Measurements from ENCODE around the gene TULP4.
A peak's percentile ranks its signal among the peaks of the same experiment; 100 is the strongest.
"Not testable (repeated sequence)": the region's sequence is repeated elsewhere in the genome, so short reads cannot be mapped to it uniquely, and the experiment has no call there.

The TULP4 gene

GRCh38 chr6:158399040-158399700 is 86.9 kb downstream of the TULP4 start:
- H3K9ac ChIP-seq (ENCODE audit: low read depth in 1 of 2, low read length in 2 of 2) = no peak overlapping the region
- no peaks in the 10 kb centered on the region for H3K27me3 ChIP-seq (ENCODE audit: control insufficient read depth in 2 of 2, insufficient read depth in 2 of 2, low read length in 2 of 2)
- no peaks in the 10 kb centered on the region for H3K4me1 ChIP-seq (ENCODE audit: control insufficient read depth in 2 of 2, insufficient read depth in 2 of 2, low read length in 2 of 2)
- H3K27ac ChIP-seq (ENCODE audit: low read depth in 2 of 2, low read length in 2 of 2) = no peak overlapping the region
- no peak overlapping the region for H3K4me3 ChIP-seq (ENCODE audit: low read length in 2 of 2)
- H3K36me3 ChIP-seq (ENCODE audit: control insufficient read depth in 2 of 2, insufficient read depth in 2 of 2, low read length in 2 of 2) = no peaks in the 10 kb centered on the region
- no peaks in the 10 kb centered on the region for H3K9me3 ChIP-seq (ENCODE audit: control insufficient read depth in 2 of 2, low read length in 2 of 2)

GRCh38 chr6:158402184-158402583 is 89.9 kb downstream of the TULP4 start:
- H3K27me3 ChIP-seq (ENCODE audit: control insufficient read depth in 2 of 2, insufficient read depth in 2 of 2, low read length in 2 of 2) = no peaks in the 10 kb centered on the region
- no peaks in the 10 kb centered on the region for H3K4me1 ChIP-seq (ENCODE audit: control insufficient read depth in 2 of 2, insufficient read depth in 2 of 2, low read length in 2 of 2)
- H3K9me3 ChIP-seq (ENCODE audit: control insufficient read depth in 2 of 2, low read length in 2 of 2) = no peaks in the 10 kb centered on the region
- no peak overlapping the region for H3K27ac ChIP-seq (ENCODE audit: low read depth in 2 of 2, low read length in 2 of 2)
- no peak overlapping the region for H3K9ac ChIP-seq (ENCODE audit: low read depth in 1 of 2, low read length in 2 of 2)
- H3K36me3 ChIP-seq (ENCODE audit: control insufficient read depth in 2 of 2, insufficient read depth in 2 of 2, low read length in 2 of 2) = no peaks in the 10 kb centered on the region
- no peak overlapping the region for H3K4me3 ChIP-seq (ENCODE audit: low read length in 2 of 2)

GRCh38 chr6:158405321-158405831 is 93.1 kb downstream of the TULP4 start:
- not testable (repeated sequence) for H3K9me3 ChIP-seq (ENCODE audit: control insufficient read depth in 2 of 2, low read length in 2 of 2); H3K27ac ChIP-seq (ENCODE audit: low read depth in 2 of 2, low read length in 2 of 2); H3K4me3 ChIP-seq (ENCODE audit: low read length in 2 of 2); H3K4me1 ChIP-seq (ENCODE audit: control insufficient read depth in 2 of 2, insufficient read depth in 2 of 2, low read length in 2 of 2); H3K27me3 ChIP-seq (ENCODE audit: control insufficient read depth in 2 of 2, insufficient read depth in 2 of 2, low read length in 2 of 2); H3K9ac ChIP-seq (ENCODE audit: low read depth in 1 of 2, low read length in 2 of 2); H3K36me3 ChIP-seq (ENCODE audit: control insufficient read depth in 2 of 2, insufficient read depth in 2 of 2, low read length in 2 of 2)

GRCh38 chr6:158405933-158406332 is 93.7 kb downstream of the TULP4 start:
- no peak overlapping the region for H3K4me3 ChIP-seq (ENCODE audit: low read length in 2 of 2)
- no peak overlapping the region for H3K27ac ChIP-seq (ENCODE audit: low read depth in 2 of 2, low read length in 2 of 2)

GRCh38 chr6:158406736-158407135 is 94.5 kb downstream of the TULP4 start:
- H3K4me3 ChIP-seq (ENCODE audit: low read length in 2 of 2) = no peak overlapping the region
- H3K9me3 ChIP-seq (ENCODE audit: control insufficient read depth in 2 of 2, low read length in 2 of 2) = no peaks in the 10 kb centered on the region
- H3K9ac ChIP-seq (ENCODE audit: low read depth in 1 of 2, low read length in 2 of 2) = no peak overlapping the region
- no peaks in the 10 kb centered on the region for H3K36me3 ChIP-seq (ENCODE audit: control insufficient read depth in 2 of 2, insufficient read depth in 2 of 2, low read length in 2 of 2)
- H3K27ac ChIP-seq (ENCODE audit: low read depth in 2 of 2, low read length in 2 of 2) = no peak overlapping the region
- peaks cover 0 to 2% of the 10 kb centered on the region in 2 donors for H3K4me1 ChIP-seq (ENCODE audit: control insufficient read depth in 2 of 2, insufficient read depth in 2 of 2, low read length in 2 of 2)
- H3K27me3 ChIP-seq (ENCODE audit: control insufficient read depth in 2 of 2, insufficient read depth in 2 of 2, low read length in 2 of 2) = no peaks in the 10 kb centered on the region

More at GRCh38 chr6:158405933-158406332, 93.7 kb downstream of the TULP4 start:
- peaks cover 0 to 2% of the 10 kb centered on the region in 2 donors for H3K4me1 ChIP-seq (ENCODE audit: control insufficient read depth in 2 of 2, insufficient read depth in 2 of 2, low read length in 2 of 2)
- no peaks in the 10 kb centered on the region for H3K9me3 ChIP-seq (ENCODE audit: control insufficient read depth in 2 of 2, low read length in 2 of 2)
- H3K27me3 ChIP-seq (ENCODE audit: control insufficient read depth in 2 of 2, insufficient read depth in 2 of 2, low read length in 2 of 2) = no peaks in the 10 kb centered on the region
- H3K9ac ChIP-seq (ENCODE audit: low read depth in 1 of 2, low read length in 2 of 2) = no peak overlapping the region
- no peaks in the 10 kb centered on the region for H3K36me3 ChIP-seq (ENCODE audit: control insufficient read depth in 2 of 2, insufficient read depth in 2 of 2, low read length in 2 of 2)

GRCh38 chr6:158408013-158408412 is 95.7 kb downstream of the TULP4 start:
- no peak overlapping the region for H3K9ac ChIP-seq (ENCODE audit: low read depth in 1 of 2, low read length in 2 of 2)
- no peak overlapping the region for H3K4me3 ChIP-seq (ENCODE audit: low read length in 2 of 2)
- H3K36me3 ChIP-seq (ENCODE audit: control insufficient read depth in 2 of 2, insufficient read depth in 2 of 2, low read length in 2 of 2) = peaks cover 0 to under 1% of the 10 kb centered on the region in 2 donors
- H3K27me3 ChIP-seq (ENCODE audit: control insufficient read depth in 2 of 2, insufficient read depth in 2 of 2, low read length in 2 of 2) = no peaks in the 10 kb centered on the region
- peaks cover 0 to 2% of the 10 kb centered on the region in 2 donors for H3K4me1 ChIP-seq (ENCODE audit: control insufficient read depth in 2 of 2, insufficient read depth in 2 of 2, low read length in 2 of 2)
- no peaks in the 10 kb centered on the region for H3K9me3 ChIP-seq (ENCODE audit: control insufficient read depth in 2 of 2, low read length in 2 of 2)
- no peak overlapping the region for H3K27ac ChIP-seq (ENCODE audit: low read depth in 2 of 2, low read length in 2 of 2)

GRCh38 chr6:158408552-158409130 is 96.4 kb downstream of the TULP4 start:
- peak overlapping the region in 1 of 2 donors; percentile 12 for H3K27ac ChIP-seq (ENCODE audit: low read depth in 2 of 2, low read length in 2 of 2)
- peaks cover 0 to 2% of the 10 kb centered on the region in 2 donors for H3K4me1 ChIP-seq (ENCODE audit: control insufficient read depth in 2 of 2, insufficient read depth in 2 of 2, low read length in 2 of 2)
- peaks cover 2 to 3% of the 10 kb centered on the region in 2 donors for H3K36me3 ChIP-seq (ENCODE audit: control insufficient read depth in 2 of 2, insufficient read depth in 2 of 2, low read length in 2 of 2)
- H3K9me3 ChIP-seq (ENCODE audit: control insufficient read depth in 2 of 2, low read length in 2 of 2) = no peaks in the 10 kb centered on the region
- no peaks in the 10 kb centered on the region for H3K27me3 ChIP-seq (ENCODE audit: control insufficient read depth in 2 of 2, insufficient read depth in 2 of 2, low read length in 2 of 2)
- H3K9ac ChIP-seq (ENCODE audit: low read depth in 1 of 2, low read length in 2 of 2) = no peak overlapping the region
- no peak overlapping the region for H3K4me3 ChIP-seq (ENCODE audit: low read length in 2 of 2)

GRCh38 chr6:158409451-158409850 is 97.2 kb downstream of the TULP4 start:
- Histone ChIP-seq H3K36me3 (ENCODE audit: control insufficient read depth in 2 of 2, insufficient read depth in 2 of 2, low read length in 2 of 2) (peaks cover 2 to 3% of the 10 kb centered on the region in 2 donors), H3K4me3 (ENCODE audit: low read length in 2 of 2) (no peak overlapping the region), H3K27ac (ENCODE audit: low read depth in 2 of 2, low read length in 2 of 2) (no peak overlapping the region), H3K4me1 (ENCODE audit: control insufficient read depth in 2 of 2, insufficient read depth in 2 of 2, low read length in 2 of 2) (peaks cover 0 to 2% of the 10 kb centered on the region in 2 donors), H3K27me3 (ENCODE audit: control insufficient read depth in 2 of 2, insufficient read depth in 2 of 2, low read length in 2 of 2) (no peaks in the 10 kb centered on the region), H3K9ac (ENCODE audit: low read depth in 1 of 2, low read length in 2 of 2) (no peak overlapping the region), H3K9me3 (ENCODE audit: control insufficient read depth in 2 of 2, low read length in 2 of 2) (no peaks in the 10 kb centered on the region)

GRCh38 chr6:158410784-158411183 is 98.5 kb downstream of the TULP4 start:
- Histone ChIP-seq H3K36me3 (ENCODE audit: control insufficient read depth in 2 of 2, insufficient read depth in 2 of 2, low read length in 2 of 2) (peaks cover 2 to 7% of the 10 kb centered on the region in 2 donors), H3K4me1 (ENCODE audit: control insufficient read depth in 2 of 2, insufficient read depth in 2 of 2, low read length in 2 of 2) (peaks cover 0 to 2% of the 10 kb centered on the region in 2 donors), H3K4me3 (ENCODE audit: low read length in 2 of 2) (no peak overlapping the region), H3K27me3 (ENCODE audit: control insufficient read depth in 2 of 2, insufficient read depth in 2 of 2, low read length in 2 of 2) (no peaks in the 10 kb centered on the region), H3K9me3 (ENCODE audit: control insufficient read depth in 2 of 2, low read length in 2 of 2) (no peaks in the 10 kb centered on the region), H3K27ac (ENCODE audit: low read depth in 2 of 2, low read length in 2 of 2) (no peak overlapping the region), H3K9ac (ENCODE audit: low read depth in 1 of 2, low read length in 2 of 2) (no peak overlapping the region)

- no peak overlapping the region for H3K27ac ChIP-seq (ENCODE audit: low read depth in 2 of 2, low read length in 2 of 2)
- no peaks in the 10 kb centered on the region for H3K27me3 ChIP-seq (ENCODE audit: control insufficient read depth in 2 of 2, insufficient read depth in 2 of 2, low read length in 2 of 2)
- H3K9me3 ChIP-seq (ENCODE audit: control insufficient read depth in 2 of 2, low read length in 2 of 2) = no peaks in the 10 kb centered on the region
- H3K36me3 ChIP-seq (ENCODE audit: control insufficient read depth in 2 of 2, insufficient read depth in 2 of 2, low read length in 2 of 2) = peaks cover 6 to 7% of the 10 kb centered on the region in 2 donors
- H3K4me1 ChIP-seq (ENCODE audit: control insufficient read depth in 2 of 2, insufficient read depth in 2 of 2, low read length in 2 of 2) = peaks cover 0 to 2% of the 10 kb centered on the region in 2 donors
- no peak overlapping the region for H3K4me3 ChIP-seq (ENCODE audit: low read length in 2 of 2)
- H3K9ac ChIP-seq (ENCODE audit: low read depth in 1 of 2, low read length in 2 of 2) = no peak overlapping the region
These were observed 99.7 kb downstream of the TULP4 start for GRCh38 chr6:158411998-158412397.
